ENCODE results near the gene ANKRD30A.

- no peak for TF ChIP-seq CTCF (IDR thresholded peaks at IDR 0.05)
- no peak for TF ChIP-seq POLR2A (IDR thresholded peaks at IDR 0.05)
These were observed 175.9 kb downstream of the ANKRD30A start for GRCh38 chr10:37301271-37301670.

Data from testis (tissue), 2 donors.